K562 (cell line): Measurements from ENCODE around the gene TSPAN11. TPM values are rescaled to one million over a fixed set of nuclear protein-coding genes. Genes with fewer than 3 reads are reported as not detected.

Experiments used
- ATAC-seq: fragments of 200-7000 bp; cut with Tn5 transposase; 3 replicates; pipeline ENCODE4 v1.9.1; 2020; ENCODE audit warnings: moderate library complexity
- BruUV-seq: library from RNA; stranded (reverse); fragments of 400-500 nt; replicated peaks from 2 replicates; lab custom pipeline; 2021; lab: Mats Ljungman, UMichigan
- CTCF ChIA-PET: fragments of 300-600 bp; formaldehyde crosslinking; extraction: SDS; loops from one replicate; lab custom pipeline; 2021; ENCODE audit warnings: low intra/inter-chr PET ratio; lab: Yijun Ruan, JAX
- POLR2A ChIA-PET: fragments of 300-600, 350-650 bp; sonication (Branson Sonifier 250); formaldehyde crosslinking; extraction: SDS; loops from one replicate; lab custom pipeline; 2021; ENCODE audit warnings: antibody characterized with exemption, inconsistent platforms; lab: Yijun Ruan, JAX
- DNase-seq, 4 experiments: peaks; one replicate each; pipeline versions ENCODE4 v3.0.0 to v3.0.0-alpha.2; 2011 to 2018; ENCODE audit warnings: low spot score in 3 of 4, mixed read lengths in 3 of 4; ENCODE audit errors: extremely low read depth in 1 of 4
- FAIRE-seq: peaks from 2 replicates; lab custom pipeline; 2011; peaks lifted over from hg19 to GRCh38; lab: Jason Lieb, UNC
- H2AFZ ChIP-seq: 2 replicates; pipeline ENCODE4 v1.6.0; 2011; ENCODE audit warnings: low read depth, low read length, control low read depth, inconsistent platforms
- H3K27ac ChIP-seq: fragments of 200-600 bp; 3 replicates; pipeline ENCODE4 v1.8.0; 2011; ENCODE audit warnings: low read depth, mild to moderate bottlenecking, control low read depth, inconsistent platforms, low read length, moderate library complexity, mixed read lengths; ENCODE audit errors: extremely low read depth
- H3K27me3 ChIP-seq, 2 experiments: fragments of 300-600 bp in 1 of 2; 2 replicates in 1 of 2; 3 replicates in 1 of 2; pipeline versions ENCODE4 v1.6.0 to v1.8.0; 2011; ENCODE audit warnings: inconsistent platforms in 2 of 2, low read length in 2 of 2, mild to moderate bottlenecking in 1 of 2, mixed read lengths in 1 of 2, moderate library complexity in 1 of 2; ENCODE audit not compliant: control insufficient read depth in 2 of 2, insufficient read depth in 2 of 2
- H3K36me3 ChIP-seq: fragments of 300-600 bp; 3 replicates; pipeline ENCODE4 v1.8.0; 2011; ENCODE audit warnings: mild to moderate bottlenecking, low read length, inconsistent platforms; ENCODE audit not compliant: control insufficient read depth, insufficient read depth
- H3K4me1 ChIP-seq, 2 experiments: fragments of 200-600 bp in 1 of 2; replicated peaks in 1 of 2; 2 replicates in 1 of 2; 3 replicates in 1 of 2; pipeline versions ENCODE4 v1.5.1 to v1.8.0; 2011; ENCODE audit warnings: inconsistent platforms in 2 of 2, low read length in 2 of 2, mild to moderate bottlenecking in 1 of 2, mixed read lengths in 1 of 2, moderate library complexity in 1 of 2; ENCODE audit not compliant: control insufficient read depth in 2 of 2, insufficient read depth in 2 of 2
- H3K4me2 ChIP-seq: 2 replicates; pipeline ENCODE4 v1.6.1; 2011; ENCODE audit warnings: low read length, control low read depth, inconsistent platforms, mixed read lengths; ENCODE audit not compliant: insufficient read depth
- H3K4me3 ChIP-seq: fragments of 200-600 bp; sonication (generic), shearing (Covaris generic); 2 replicates; pipeline ENCODE4 v1.5.1; 2016; ENCODE audit warnings: control low read depth, inconsistent platforms
- H3K79me2 ChIP-seq: fragments of 200-600 bp; 3 replicates; pipeline ENCODE4 v1.8.0; 2011; ENCODE audit warnings: low read length, inconsistent platforms; ENCODE audit not compliant: control insufficient read depth, insufficient read depth
- H3K9ac ChIP-seq, 2 experiments: 2 replicates each; pipeline versions ENCODE4 v1.6.0 to v1.6.1; 2011; ENCODE audit warnings: low read depth in 2 of 2, low read length in 2 of 2, control low read depth in 1 of 2, inconsistent platforms in 1 of 2, mild to moderate bottlenecking in 1 of 2, mixed read lengths in 1 of 2; ENCODE audit not compliant: insufficient read depth in 1 of 2
- H3K9me1 ChIP-seq: one replicate; pipeline ENCODE4 v1.6.0; 2011; ENCODE audit warnings: inconsistent platforms, mild to moderate bottlenecking, low read length, moderate library complexity; ENCODE audit not compliant: control insufficient read depth, insufficient read depth
- H3K9me3 ChIP-seq: replicated peaks from 2 replicates; pipeline ENCODE4 v1.5.1; 2011; ENCODE audit warnings: low read depth, low read length, inconsistent platforms; ENCODE audit not compliant: control insufficient read depth, insufficient read depth
- H4K20me1 ChIP-seq: replicated peaks from 2 replicates; pipeline ENCODE4 v1.6.1; 2011; ENCODE audit warnings: low read length, inconsistent platforms, mixed read lengths; ENCODE audit not compliant: control insufficient read depth, insufficient read depth
- CHD1 ChIP-seq: fragments of 200-600 bp; sonication (generic); IDR thresholded peaks from one replicate; pipeline ENCODE4 v1.6.1; 2012; ENCODE audit warnings: mild to moderate bottlenecking, moderate library complexity, low read length, inconsistent platforms
- HDAC8 ChIP-seq: fragments of 450-650 bp; IDR thresholded peaks from 2 replicates; pipeline ENCODE4 v1.6.1; 2016; ENCODE audit warnings: mild to moderate bottlenecking, missing genetic modification characterization, moderate library complexity, missing compliant biosample characterization
- HMG20B ChIP-seq: fragments of 250-450 bp; sonication (Bioruptor Pico); IDR thresholded peaks from 2 replicates; pipeline ENCODE4 v1.5.0; 2021; ENCODE audit warnings: mild to moderate bottlenecking
- KDM4B ChIP-seq, 2 experiments: fragments of 450-650 bp in 1 of 2; sonication (generic) in 1 of 2; IDR thresholded peaks; 2 replicates each; pipeline ENCODE4 v1.6.1; 2016 to 2017; ENCODE audit warnings: borderline replicate concordance in 2 of 2, antibody characterized with exemption in 1 of 2, low read depth in 1 of 2, mild to moderate bottlenecking in 1 of 2
- MAFK ChIP-seq: IDR thresholded peaks from 2 replicates; pipeline ENCODE4 v1.6.1; 2011; ENCODE audit warnings: low read length, improper control_type of control experiment
- MAZ ChIP-seq, 2 experiments: fragments of 450-650 bp in 1 of 2; sonication (generic) in 1 of 2; formaldehyde crosslinking; IDR thresholded peaks in 1 of 2; conservative IDR thresholded peaks in 1 of 2; 2 replicates each; pipeline versions ENCODE4 v1.4.0 to v1.5.0; 2020; ENCODE audit warnings: mild to moderate bottlenecking in 1 of 2, missing genetic modification reagents in 1 of 2
- MLX ChIP-seq, 2 experiments: fragments of 450-650 bp in 1 of 2; sonication (generic) in 1 of 2; formaldehyde crosslinking; conservative IDR thresholded peaks; 2 replicates each; pipeline versions ENCODE4 v1.4.0 to v1.8.1; 2020 to 2022; ENCODE audit warnings: mild to moderate bottlenecking in 1 of 2, missing genetic modification reagents in 1 of 2
- PML ChIP-seq: IDR thresholded peaks from 2 replicates; pipeline ENCODE4 v1.6.1; 2012; ENCODE audit warnings: low read length, inconsistent platforms
- POLR2H ChIP-seq: IDR thresholded peaks from 2 replicates; pipeline ENCODE4 v1.6.1; 2016; ENCODE audit warnings: missing genetic modification characterization, low read depth, mild to moderate bottlenecking, control low read depth, missing compliant biosample characterization, moderate library complexity
- TGIF2 ChIP-seq: sonication (generic); formaldehyde crosslinking; IDR thresholded peaks from 2 replicates; pipeline ENCODE4 v1.8.1; 2022; ENCODE audit warnings: mild to moderate bottlenecking, missing genetic modification reagents, moderate library complexity
- THAP7 ChIP-seq: fragments of 250-450 bp; sonication (Bioruptor Pico); IDR thresholded peaks from 2 replicates; pipeline ENCODE4 v1.5.0; 2021
- ZBTB1 ChIP-seq: sonication (generic); formaldehyde crosslinking; IDR thresholded peaks from 2 replicates; pipeline ENCODE4 v1.8.1; 2023; ENCODE audit warnings: missing genetic modification reagents, low read depth, mild to moderate bottlenecking, borderline replicate concordance
- WGBS: fragments of 100-300 bp; shearing (Covaris generic); methylation state at CpG from one replicate; pipeline ENCODE4 v1.1.6; 2016; ENCODE audit warnings: low coverage, mixed read lengths; ENCODE audit not compliant: insufficient coverage; ENCODE audit errors: missing lambda C conversion rate; 5-methylcytosine and 5-hydroxymethylcytosine counted together
- in situ Hi-C: fragments of 300-500 bp; cut with MboI; formaldehyde crosslinking; loops from 4 replicates; pipeline ENCODE4 v1.15.0; 2018; ENCODE audit warnings: inconsistent platforms, mixed read lengths
- intact Hi-C: fragments of 100-400 bp; cut with micrococcal nuclease; formaldehyde crosslinking; loops from 2 replicates; pipeline ENCODE4 v1.14.2; 2022
- polyA plus RNA-seq, 8 experiments: library from polyadenylated mRNA; depleted of rRNA in 4 of 8; stranded (reverse) in 5 of 8; unstranded in 3 of 8; fragments of >200 nt; fragmentation: Nextera tagmentation in 2 of 8; fragmentation: Illumina TruSeq in 1 of 8; extraction: Ambion mirVana in 2 of 8; extraction: Trizol in 1 of 8; gene quantifications; 2 replicates each; pipeline versions ENCODE4 v1.2.1 to v1.2.3, GENCODE V29; 2011 to 2014; ENCODE audit warnings: inconsistent platforms in 1 of 8, missing spikeins in 1 of 8
- total RNA-seq, 7 experiments: library from RNA; depleted of rRNA in 6 of 7; stranded (reverse); fragments of >200 nt in 6 of 7; fragmentation: Illumina TruSeq in 2 of 7; extraction: Trizol in 2 of 7; gene quantifications; 2 replicates each; pipeline versions ENCODE4 v1.2.1 to v1.2.3, GENCODE V29; 2011 to 2021; ENCODE audit warnings: low replicate concordance in 1 of 7

Gene TSPAN11
- total and polyA plus RNA-seq, 9 of the 15 experiments (the other 6 are each of a cell fraction or from before 2014, with no cell fraction given): not detected

- no peak overlapping the region for H3K9ac ChIP-seq
- no peak overlapping the region for H3K27ac ChIP-seq
- no peak overlapping the region for H3K4me3 ChIP-seq
- ChIA-PET POLR2A (no interaction called here), CTCF (no interaction called here)
- FAIRE-seq: no peak
- in situ Hi-C loops: no loop called here
- no TSS peak for BruUV-seq
- no peak overlapping the region for H2AFZ ChIP-seq
- intact Hi-C loops: no loop called here
- no peaks in the 10 kb centered on the region for H3K9me3 ChIP-seq
- no peak for ATAC-seq
- H3K4me1 ChIP-seq: no peaks in the 10 kb centered on the region; a peak in 1 of 5 replicates
- H3K9me1 ChIP-seq: no peaks in the 10 kb centered on the region
- H3K79me2 ChIP-seq: no peaks in the 10 kb centered on the region
- WGBS: 3% methylated on average over 4 of the region's 4 CpGs
- peaks cover 13 to 37% of the 10 kb centered on the region in 2 experiments for H3K27me3 ChIP-seq
- DNase-seq: no peak
- no peak overlapping the region for H3K4me2 ChIP-seq
- TF ChIP-seq THAP7 (CRISPR knock-in tag) (no peak), MAZ (CRISPR knock-in tag; conservative IDR thresholded peaks at IDR 0.05 in 1 of 2, IDR thresholded peaks at IDR 0.05 in 1 of 2) (no peak), KDM4B (IDR thresholded peaks at IDR 0.05; ENCODE audit: borderline replicate concordance in 2 of 2, low read depth in 1 of 2) (no peak), TGIF2 (CRISPR knock-in tag) (no peak), CHD1 (no peak), POLR2H (no peak), HDAC8 (tag) (no peak), MAFK (no peak), HMG20B (CRISPR knock-in tag) (no peak), ZBTB1 (CRISPR knock-in tag) (no peak), PML (no peak), MLX (CRISPR knock-in tag; conservative IDR thresholded peaks at IDR 0.05) (no peak)
- H3K36me3 ChIP-seq: no peaks in the 10 kb centered on the region
- H4K20me1 ChIP-seq: no peaks in the 10 kb centered on the region
Measured at GRCh38 chr12:31017535-31017934, 91.0 kb downstream of the TSPAN11 start.
